GM19238 (cell line): ENCODE measurements around the gene PTGES2.

ENCODE experiments used
- DNase-seq: peaks from one replicate; pipeline ENCODE4 v3.0.0; 2011; ENCODE audit warnings: low spot score; ENCODE audit not compliant: insufficient read length

The PTGES2 gene

GRCh38 chr9:128153060-128153946 is 25.8 kb upstream of the PTGES2 start:
- DNase-seq = no peak

DNA sequence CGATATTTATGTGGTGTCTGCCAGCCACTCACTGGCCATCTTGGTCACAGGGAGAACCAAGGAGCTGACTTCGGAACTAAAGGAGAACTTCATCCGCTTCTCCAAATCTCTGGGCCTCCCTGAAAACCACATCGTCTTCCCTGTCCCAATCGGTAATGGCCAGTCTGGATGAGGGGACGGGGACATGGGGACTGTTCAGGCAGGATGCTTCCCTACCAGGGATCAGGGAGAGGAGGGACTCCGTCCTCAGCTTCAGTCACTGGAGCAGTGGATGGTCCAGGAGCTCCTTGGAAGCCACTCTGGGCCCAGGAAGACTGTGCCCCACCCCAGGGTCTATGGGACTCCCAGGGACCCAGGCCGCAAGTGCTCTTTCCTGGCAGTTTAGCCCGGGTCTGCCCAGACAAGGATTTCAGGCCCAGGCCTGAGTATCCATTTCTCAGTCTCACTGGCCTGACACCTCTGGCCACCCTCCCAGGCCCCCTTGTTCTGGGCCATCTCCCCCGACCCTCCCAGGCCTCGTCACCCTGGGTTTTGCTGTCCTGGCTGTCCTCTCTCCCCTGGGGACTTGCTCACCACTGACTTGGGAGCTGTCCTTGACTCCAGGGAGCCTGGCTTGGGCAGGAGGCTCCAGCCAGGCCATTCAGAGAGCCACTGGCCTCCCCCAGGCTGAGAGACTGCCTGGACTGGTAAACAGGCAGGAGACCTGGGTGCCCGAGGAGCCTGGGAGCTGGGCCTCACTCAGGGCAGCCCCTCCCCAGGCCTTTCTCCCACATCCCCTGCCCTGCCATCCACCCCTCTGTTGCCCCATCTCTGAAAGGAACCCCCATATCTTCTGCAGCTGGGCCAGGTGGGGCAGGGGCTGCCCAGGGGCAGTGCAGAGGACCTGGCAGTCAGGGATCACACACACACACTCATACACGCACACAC is 24.9 kb upstream of the PTGES2 start:
- DNase-seq = no peak

- DNase-seq = no peak
Observed at GRCh38 chr9:128151309-128152132, 24.0 kb upstream of the PTGES2 start.

DNA sequence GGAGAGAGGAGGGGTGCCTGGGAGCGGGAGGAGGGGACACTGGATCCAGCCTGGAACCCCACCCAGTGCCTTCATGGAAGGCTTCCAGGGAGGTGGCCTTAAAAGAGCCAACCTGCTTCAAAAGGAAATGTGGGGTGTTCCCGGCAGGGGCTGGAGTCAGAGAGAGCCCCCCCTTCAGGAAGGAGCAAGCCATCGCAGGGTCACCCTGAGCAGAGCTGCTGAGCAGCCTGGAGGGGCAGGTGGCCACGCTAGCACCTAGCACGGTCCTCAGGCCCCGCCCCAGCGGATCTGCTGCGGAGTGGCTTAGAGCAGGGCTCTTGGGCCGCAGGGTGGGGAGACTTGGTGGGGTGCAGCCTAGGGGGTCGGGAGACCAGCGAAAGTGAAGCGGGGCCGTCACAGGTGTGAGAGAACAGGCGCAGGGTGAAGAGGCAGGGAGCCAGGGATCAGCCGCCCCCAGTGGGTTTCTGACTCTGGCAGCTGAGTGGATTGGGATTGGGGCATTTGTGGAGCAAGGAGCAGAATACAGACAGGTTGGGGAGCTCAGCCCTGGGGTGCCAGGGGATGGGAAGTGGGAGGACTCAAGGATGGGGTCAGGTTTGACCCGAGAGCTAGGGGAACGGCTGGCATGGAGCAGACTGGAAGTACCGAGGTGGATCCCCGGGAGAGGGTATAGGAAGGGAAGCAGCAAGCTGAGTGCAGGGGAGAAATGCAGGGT is 23.2 kb upstream of the PTGES2 start:
- DNase-seq = no peak

- DNase-seq = no peak
Observed at GRCh38 chr9:128149951-128150593, 22.5 kb upstream of the PTGES2 start.

- DNase-seq = no peak
Observed at GRCh38 chr9:128149001-128149701, 21.6 kb upstream of the PTGES2 start, which contains the start of gene LCN2. Gene LCN2 (plus strand): TSS chr9:128149453. CDS start chr9:128149526, 73 bp downstream.

DNA sequence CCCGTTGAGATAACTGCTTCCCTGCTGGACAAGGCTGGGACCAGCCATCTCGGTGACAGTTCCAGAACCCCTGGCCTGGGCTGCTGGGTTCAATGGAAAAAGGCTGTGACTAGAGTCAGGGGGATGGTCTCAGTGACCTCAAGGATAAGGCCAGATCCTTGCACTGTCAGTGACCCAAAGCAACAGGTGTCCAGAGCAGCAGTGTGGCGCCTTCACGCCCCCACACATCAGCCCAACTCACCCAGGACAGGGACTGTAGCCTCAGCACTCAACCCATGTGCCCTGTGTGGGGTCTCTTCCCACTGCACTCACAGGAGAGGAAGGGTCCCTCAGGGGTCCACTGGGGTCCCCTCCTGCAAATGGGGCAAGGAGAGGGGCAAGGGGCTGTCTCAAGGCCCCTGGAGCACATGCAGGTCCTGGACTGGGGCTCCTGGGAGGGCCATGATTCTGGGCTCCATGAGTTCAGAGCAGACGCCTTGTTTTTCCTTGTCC is 21.0 kb upstream of the PTGES2 start:
- DNase-seq = no peak

- DNase-seq = no peak
Observed at GRCh38 chr9:128146591-128147120, 19.1 kb upstream of the PTGES2 start.

GRCh38 chr9:128145951-128146351 is 18.4 kb upstream of the PTGES2 start:
- no peak for DNase-seq

DNA sequence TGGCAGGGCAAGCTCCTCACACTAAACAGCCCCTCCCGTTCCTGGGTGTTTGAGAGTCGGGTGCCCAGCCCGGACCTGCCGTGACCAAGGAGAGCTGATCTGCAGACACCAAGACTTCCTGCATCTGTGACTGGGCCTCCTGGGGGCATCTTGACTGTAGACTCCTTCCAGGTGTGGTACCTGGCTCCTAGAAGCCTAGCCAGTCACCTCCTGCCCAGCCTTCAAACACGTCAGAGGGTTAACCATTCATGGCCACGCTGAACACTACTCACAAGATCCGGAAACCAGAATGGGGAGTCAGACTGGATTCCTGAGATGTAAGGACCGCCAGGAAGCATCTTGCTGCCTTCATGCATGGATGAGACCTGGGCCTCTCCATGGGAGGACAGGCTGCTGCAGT is 18.0 kb upstream of the PTGES2 start:
- DNase-seq = no peak

GRCh38 chr9:128144239-128145181 is 17.0 kb upstream of the PTGES2 start:
- DNase-seq = no peak

GRCh38 chr9:128143525-128144238 is 16.2 kb upstream of the PTGES2 start:
- no peak for DNase-seq

- no peak for DNase-seq
Observed at GRCh38 chr9:128142596-128142995, 15.1 kb upstream of the PTGES2 start.

DNA sequence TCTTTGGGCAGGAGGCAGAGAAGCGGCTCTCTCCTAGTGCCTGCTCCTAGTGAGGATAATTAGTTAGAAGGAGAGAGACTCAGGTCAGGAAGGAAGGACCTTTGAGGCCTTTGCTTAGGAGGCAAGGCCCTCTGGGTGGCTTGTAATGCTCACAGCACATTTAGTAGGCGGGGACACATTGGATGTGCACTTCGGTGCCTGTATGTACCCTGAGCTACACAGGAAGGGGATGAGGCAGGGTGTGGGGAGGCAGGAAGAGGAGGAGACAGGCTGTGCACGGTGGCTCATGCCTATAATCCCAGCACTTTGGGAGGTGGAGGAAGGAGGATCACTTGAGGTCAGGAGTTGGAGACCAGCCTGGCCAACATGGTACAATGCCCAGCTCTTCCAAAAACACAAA is 14.5 kb upstream of the PTGES2 start:
- no peak for DNase-seq

- no peak for DNase-seq
Observed at GRCh38 chr9:128141604-128142003, 14.1 kb upstream of the PTGES2 start.

DNA sequence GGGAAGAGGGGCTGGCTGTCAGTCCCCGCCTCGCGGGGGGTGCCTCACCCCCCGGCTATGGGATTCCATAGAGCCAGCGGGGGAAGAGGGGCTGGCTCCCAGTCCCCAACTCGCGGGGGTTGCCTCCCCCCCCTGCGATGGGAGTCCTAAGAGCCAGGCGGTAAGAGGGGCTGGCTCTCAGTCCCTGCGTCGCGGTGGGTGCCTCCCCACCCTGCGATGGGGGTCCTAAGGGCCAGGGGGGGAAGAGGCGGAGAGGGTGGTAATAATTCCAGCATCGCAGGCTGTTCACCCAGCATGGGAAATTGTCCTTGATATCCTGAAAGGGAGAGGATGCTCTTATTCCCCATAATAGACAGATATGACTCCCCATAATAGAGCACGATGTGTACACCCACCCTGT is 12.1 kb upstream of the PTGES2 start:
- no peak for DNase-seq

DNA sequence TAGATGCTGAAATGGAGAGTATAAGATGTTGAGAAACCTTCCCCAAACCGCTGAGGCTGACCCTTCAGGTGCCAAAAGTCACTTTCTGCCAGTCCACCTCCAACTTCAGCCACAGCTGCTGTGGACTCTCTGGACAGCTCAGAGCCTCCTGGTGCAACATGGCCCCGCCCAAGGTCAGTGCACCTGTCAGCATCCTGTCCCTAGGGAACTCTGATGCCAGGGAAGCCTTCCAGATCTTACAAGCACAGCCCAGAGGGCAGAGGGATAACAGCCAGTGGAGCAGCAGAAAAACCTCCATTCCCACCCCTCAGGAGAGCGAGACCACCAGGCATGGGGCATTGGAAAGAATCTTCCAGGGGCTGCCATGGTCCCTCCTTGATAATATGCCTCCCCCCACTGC is 10.5 kb upstream of the PTGES2 start:
- no peak for DNase-seq
